NCI-H2107 treated with DMSO at 0.1 percent for 48 hours (cell line): ENCODE results near the gene DCP1A.
"Not testable (repeated sequence)": the region's sequence is repeated elsewhere in the genome, so short reads cannot be mapped to it uniquely, and the experiment has no call there.

Experiments
- DNase-seq: peaks from one replicate; lab custom pipeline; 2025; ENCODE audit not compliant: unreplicated experiment; lab: John Stamatoyannopoulos, UW

Gene DCP1A

GRCh38 chr3:53347261-53348064, at the start of gene DCP1A:
TSS of gene DCP1A (minus strand) at chr3:53347543. CDS start at chr3:53347517, 26 bp downstream.
- DNase-seq = peak; percentile 66

GRCh38 chr3:53384465-53385423, 37.4 kb upstream of the DCP1A start:
- no peak for DNase-seq

- no peak for DNase-seq
Measured at GRCh38 chr3:53382106-53382505, 34.8 kb upstream of the DCP1A start.

GRCh38 chr3:53380306-53380705, 33.0 kb upstream of the DCP1A start:
- DNase-seq = no peak

- DNase-seq = no peak
Measured at GRCh38 chr3:53379898-53380297, 32.6 kb upstream of the DCP1A start.

- DNase-seq = no peak
Measured at GRCh38 chr3:53377794-53378193, 30.5 kb upstream of the DCP1A start.

- DNase-seq = no peak
Measured at GRCh38 chr3:53376679-53377078, 29.3 kb upstream of the DCP1A start.

- no peak for DNase-seq
Measured at GRCh38 chr3:53375019-53375418, 27.7 kb upstream of the DCP1A start.

GRCh38 chr3:53370719-53371118, 23.4 kb upstream of the DCP1A start:
- not testable (repeated sequence) for DNase-seq

- DNase-seq = no peak
Measured at GRCh38 chr3:53361852-53362251, 14.5 kb upstream of the DCP1A start.

- DNase-seq = no peak
Measured at GRCh38 chr3:53357458-53357857, 10.1 kb upstream of the DCP1A start.

GRCh38 chr3:53354945-53355498, 7.7 kb upstream of the DCP1A start:
- no peak for DNase-seq

- no peak for DNase-seq
Measured at GRCh38 chr3:53353202-53353601, 5.9 kb upstream of the DCP1A start.

- DNase-seq = peak; percentile 2
Measured at GRCh38 chr3:53350652-53351051, 3.3 kb upstream of the DCP1A start.

- not testable (repeated sequence) for DNase-seq
Measured at GRCh38 chr3:53348118-53348517, 775 bp upstream of the DCP1A start.

GRCh38 chr3:53346922-53347260, 452 bp downstream of the DCP1A start:
- DNase-seq = no peak

- DNase-seq = no peak
Measured at GRCh38 chr3:53346514-53346913, 829 bp downstream of the DCP1A start.

- DNase-seq = no peak
Measured at GRCh38 chr3:53342353-53342752, 5.0 kb downstream of the DCP1A start.

GRCh38 chr3:53337167-53337940, 10.0 kb downstream of the DCP1A start:
- no peak for DNase-seq

GRCh38 chr3:53334742-53335141, 12.6 kb downstream of the DCP1A start:
- no peak for DNase-seq

- no peak for DNase-seq
Measured at GRCh38 chr3:53331871-53332270, 15.5 kb downstream of the DCP1A start.
